HL-60 (cell line): Measurements from ENCODE around the gene GMDS.

Experiments used
- DNase-seq, 2 experiments: peaks; one replicate each; pipeline ENCODE4 v3.0.0-alpha.2; 2010 to 2020; ENCODE audit warnings: low read depth in 1 of 2, low spot score in 1 of 2
- H3K27ac ChIP-seq: fragments of 250-450 bp; sonication (Bioruptor Pico); replicated peaks from 2 replicates; pipeline ENCODE4 v1.5.1; 2020; ENCODE audit warnings: mild to moderate bottlenecking, moderate library complexity
- H3K27me3 ChIP-seq: fragments of 250-450 bp; sonication (Bioruptor Pico); 2 replicates; pipeline ENCODE4 v1.5.1; 2021; ENCODE audit warnings: mild to moderate bottlenecking, moderate library complexity; ENCODE audit not compliant: insufficient read depth, poor library complexity, severe bottlenecking
- H3K4me3 ChIP-seq: replicated peaks from 2 replicates; pipeline ENCODE4 v1.5.1; 2011; ENCODE audit warnings: mild to moderate bottlenecking, control low read depth, low read length; ENCODE audit not compliant: insufficient read depth
- GABPA ChIP-seq: IDR thresholded peaks from 2 replicates; pipeline ENCODE4 v1.6.1; 2012; ENCODE audit warnings: low read depth
- POLR2AphosphoS5 ChIP-seq: IDR thresholded peaks from 2 replicates; pipeline ENCODE4 v1.6.1; 2012; ENCODE audit warnings: low read depth
- SPI1 ChIP-seq: IDR thresholded peaks from 2 replicates; pipeline ENCODE4 v1.6.1; 2012; ENCODE audit warnings: low read depth, mild to moderate bottlenecking, borderline replicate concordance
- TF ChIP-seq, protein P1 (sequence below): IDR thresholded peaks from one replicate; pipeline ENCODE4 v1.5.1; 2011; ENCODE audit warnings: low read length, control low read depth, inconsistent platforms; ENCODE audit not compliant: insufficient read depth
- TF ChIP-seq, protein P2 (sequence below): IDR thresholded peaks from 2 replicates; pipeline ENCODE4 v1.6.1; 2012; ENCODE audit warnings: low read depth; ENCODE audit not compliant: insufficient replicate concordance

GMDS gene

DNA sequence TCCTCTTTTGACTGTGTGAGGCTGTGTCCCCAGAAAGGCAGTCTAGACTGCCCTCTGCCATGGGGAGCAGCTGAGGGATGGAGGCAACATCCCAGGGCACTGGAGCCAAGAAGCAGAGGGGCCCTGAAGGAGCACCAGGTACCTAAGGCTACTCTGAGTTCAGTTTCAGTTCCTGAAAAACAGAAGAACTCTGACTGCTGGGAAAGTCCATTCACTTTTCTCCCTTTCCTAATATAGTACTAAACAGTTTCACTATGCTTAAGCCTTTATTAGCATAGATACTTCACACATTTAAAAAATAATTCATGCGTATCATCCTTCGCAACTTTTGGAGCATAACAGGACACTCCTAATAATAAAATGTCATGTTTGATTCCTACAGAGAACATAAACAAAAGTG, 505.7 kb downstream of the GMDS start:
- no peaks in the 10 kb centered on the region for H3K27me3 ChIP-seq
- no peak overlapping the region for H3K4me3 ChIP-seq
- TF ChIP-seq GABPA (no peak), SPI1 (no peak), POLR2AphosphoS5 (no peak)
- TF ChIP-seq, protein P1, sequence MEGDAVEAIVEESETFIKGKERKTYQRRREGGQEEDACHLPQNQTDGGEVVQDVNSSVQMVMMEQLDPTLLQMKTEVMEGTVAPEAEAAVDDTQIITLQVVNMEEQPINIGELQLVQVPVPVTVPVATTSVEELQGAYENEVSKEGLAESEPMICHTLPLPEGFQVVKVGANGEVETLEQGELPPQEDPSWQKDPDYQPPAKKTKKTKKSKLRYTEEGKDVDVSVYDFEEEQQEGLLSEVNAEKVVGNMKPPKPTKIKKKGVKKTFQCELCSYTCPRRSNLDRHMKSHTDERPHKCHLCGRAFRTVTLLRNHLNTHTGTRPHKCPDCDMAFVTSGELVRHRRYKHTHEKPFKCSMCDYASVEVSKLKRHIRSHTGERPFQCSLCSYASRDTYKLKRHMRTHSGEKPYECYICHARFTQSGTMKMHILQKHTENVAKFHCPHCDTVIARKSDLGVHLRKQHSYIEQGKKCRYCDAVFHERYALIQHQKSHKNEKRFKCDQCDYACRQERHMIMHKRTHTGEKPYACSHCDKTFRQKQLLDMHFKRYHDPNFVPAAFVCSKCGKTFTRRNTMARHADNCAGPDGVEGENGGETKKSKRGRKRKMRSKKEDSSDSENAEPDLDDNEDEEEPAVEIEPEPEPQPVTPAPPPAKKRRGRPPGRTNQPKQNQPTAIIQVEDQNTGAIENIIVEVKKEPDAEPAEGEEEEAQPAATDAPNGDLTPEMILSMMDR: no peak
- TF ChIP-seq, protein P2, sequence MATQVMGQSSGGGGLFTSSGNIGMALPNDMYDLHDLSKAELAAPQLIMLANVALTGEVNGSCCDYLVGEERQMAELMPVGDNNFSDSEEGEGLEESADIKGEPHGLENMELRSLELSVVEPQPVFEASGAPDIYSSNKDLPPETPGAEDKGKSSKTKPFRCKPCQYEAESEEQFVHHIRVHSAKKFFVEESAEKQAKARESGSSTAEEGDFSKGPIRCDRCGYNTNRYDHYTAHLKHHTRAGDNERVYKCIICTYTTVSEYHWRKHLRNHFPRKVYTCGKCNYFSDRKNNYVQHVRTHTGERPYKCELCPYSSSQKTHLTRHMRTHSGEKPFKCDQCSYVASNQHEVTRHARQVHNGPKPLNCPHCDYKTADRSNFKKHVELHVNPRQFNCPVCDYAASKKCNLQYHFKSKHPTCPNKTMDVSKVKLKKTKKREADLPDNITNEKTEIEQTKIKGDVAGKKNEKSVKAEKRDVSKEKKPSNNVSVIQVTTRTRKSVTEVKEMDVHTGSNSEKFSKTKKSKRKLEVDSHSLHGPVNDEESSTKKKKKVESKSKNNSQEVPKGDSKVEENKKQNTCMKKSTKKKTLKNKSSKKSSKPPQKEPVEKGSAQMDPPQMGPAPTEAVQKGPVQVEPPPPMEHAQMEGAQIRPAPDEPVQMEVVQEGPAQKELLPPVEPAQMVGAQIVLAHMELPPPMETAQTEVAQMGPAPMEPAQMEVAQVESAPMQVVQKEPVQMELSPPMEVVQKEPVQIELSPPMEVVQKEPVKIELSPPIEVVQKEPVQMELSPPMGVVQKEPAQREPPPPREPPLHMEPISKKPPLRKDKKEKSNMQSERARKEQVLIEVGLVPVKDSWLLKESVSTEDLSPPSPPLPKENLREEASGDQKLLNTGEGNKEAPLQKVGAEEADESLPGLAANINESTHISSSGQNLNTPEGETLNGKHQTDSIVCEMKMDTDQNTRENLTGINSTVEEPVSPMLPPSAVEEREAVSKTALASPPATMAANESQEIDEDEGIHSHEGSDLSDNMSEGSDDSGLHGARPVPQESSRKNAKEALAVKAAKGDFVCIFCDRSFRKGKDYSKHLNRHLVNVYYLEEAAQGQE: no peak
- no peak overlapping the region for H3K27ac ChIP-seq
- DNase-seq: no peak

DNA sequence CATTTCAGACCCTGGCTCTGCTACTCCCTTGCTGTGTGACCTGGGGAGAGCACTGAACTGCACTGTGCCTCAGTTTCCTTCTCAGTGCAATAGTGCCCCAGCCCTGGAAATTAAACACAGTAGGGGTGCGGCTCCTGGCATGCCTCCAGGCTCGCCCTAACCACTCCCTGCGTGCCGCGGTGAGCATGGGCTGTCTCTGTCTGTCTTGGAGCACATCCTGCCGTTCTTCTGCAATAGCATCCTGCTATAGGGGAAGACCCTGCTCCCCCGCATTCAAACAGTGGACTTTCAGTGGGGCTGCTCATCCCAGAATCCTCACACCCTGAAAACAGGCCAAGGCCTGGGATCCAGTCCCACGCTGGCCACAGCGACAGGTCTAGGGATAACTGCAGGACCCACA, 506.2 kb downstream of the GMDS start:
- Histone ChIP-seq H3K27me3 (no peaks in the 10 kb centered on the region), H3K4me3 (no peak overlapping the region), H3K27ac (no peak overlapping the region)
- no peak for DNase-seq
- TF ChIP-seq SPI1 (no peak), GABPA (no peak), POLR2AphosphoS5 (no peak)
- TF ChIP-seq, protein P1: no peak
- TF ChIP-seq, protein P2: no peak

DNA sequence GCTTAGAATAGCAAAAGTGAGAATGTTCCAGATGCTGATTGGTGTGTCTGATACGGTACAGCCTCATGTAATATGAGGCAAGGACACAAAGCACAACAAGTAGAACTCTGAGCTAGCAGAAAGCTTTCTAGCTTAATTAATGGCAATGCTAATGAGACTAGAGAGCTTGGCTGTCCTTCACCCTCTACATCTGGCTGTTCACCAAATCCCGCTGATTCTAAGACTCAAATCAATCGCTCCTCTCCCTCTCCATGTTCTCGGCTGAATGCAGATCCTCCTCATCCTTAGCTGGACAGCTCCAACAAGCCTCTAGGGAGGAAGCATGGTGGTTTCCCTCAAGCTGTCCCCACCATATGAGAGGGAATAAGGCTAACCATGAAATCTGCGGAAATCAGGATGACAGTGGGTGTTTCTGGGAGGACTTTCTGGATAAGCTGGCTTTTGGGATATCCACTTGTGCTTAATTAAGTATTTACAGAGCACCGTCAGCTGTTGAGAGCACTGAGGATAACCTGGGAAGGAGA, 506.8 kb downstream of the GMDS start:
- no peak overlapping the region for H3K4me3 ChIP-seq
- H3K27me3 ChIP-seq: no peaks in the 10 kb centered on the region
- TF ChIP-seq, protein P2: peak; percentile 53
- TF ChIP-seq SPI1 (no peak), POLR2AphosphoS5 (no peak)
- TF ChIP-seq, protein P1: no peak
- DNase-seq: no peak
- H3K27ac ChIP-seq: no peak overlapping the region
